ENCODE data around the gene KAZN.

The KAZN gene

DNA sequence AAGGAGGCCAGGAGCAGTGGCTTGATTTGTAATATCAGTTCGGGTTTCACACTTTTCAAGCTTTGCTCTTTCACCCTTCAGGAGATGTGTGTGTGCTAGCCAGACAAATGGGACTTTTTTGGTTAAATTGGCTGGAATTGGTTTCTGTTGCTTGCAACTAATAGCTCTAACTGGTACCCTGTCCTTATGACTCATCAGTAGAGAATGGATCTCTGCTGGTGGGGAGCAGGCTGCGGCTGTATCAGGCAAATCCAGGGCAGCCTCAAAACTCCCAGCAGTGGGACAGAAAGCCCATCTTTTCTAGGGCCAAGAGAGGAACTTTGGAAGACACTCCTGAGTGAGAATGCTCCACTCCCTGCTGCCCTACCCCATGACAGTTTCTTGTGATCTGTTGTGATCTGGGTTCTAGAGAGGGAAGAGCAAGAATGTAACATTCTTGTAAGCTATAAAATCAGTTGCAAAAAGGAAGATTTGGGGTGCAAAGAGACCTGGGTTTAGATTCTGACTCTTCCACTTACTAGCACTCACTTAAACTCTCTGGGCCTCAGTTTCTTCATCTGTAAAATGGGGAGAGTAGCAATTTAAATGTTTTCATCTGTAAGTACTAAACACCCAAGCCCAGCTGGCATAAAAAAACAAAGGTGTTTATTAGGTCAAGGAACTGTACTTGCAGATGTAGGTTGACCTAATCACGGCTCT lies 298.0 kb downstream of the KAZN start:
- TF ChIP-seq ZNF70 (CRISPR knock-in tag; IDR thresholded peaks at IDR 0.05) (no peak), ZNF565 (CRISPR knock-in tag; conservative IDR thresholded peaks at IDR 0.05; ENCODE audit: low read depth) (no peak), ESRRG (CRISPR knock-in tag; IDR thresholded peaks at IDR 0.05) (no peak), TOX (CRISPR knock-in tag; IDR thresholded peaks at IDR 0.05; ENCODE audit: borderline replicate concordance) (no peak), ARNTL (CRISPR knock-in tag; IDR thresholded peaks at IDR 0.05; ENCODE audit: borderline replicate concordance, low read depth) (no peak), TCF4 (CRISPR knock-in tag; IDR thresholded peaks at IDR 0.05; ENCODE audit: borderline replicate concordance) (no peak), ZC3H10 (CRISPR knock-in tag; IDR thresholded peaks at IDR 0.05) (no peak), OSR1 (CRISPR knock-in tag; IDR thresholded peaks at IDR 0.05) (no peak), GLIS3 (CRISPR knock-in tag; IDR thresholded peaks at IDR 0.05) (no peak), ZFP3 (CRISPR knock-in tag; IDR thresholded peaks at IDR 0.05) (no peak), ZNF8 (CRISPR knock-in tag; IDR thresholded peaks at IDR 0.05) (no peak), SNAI2 (CRISPR knock-in tag; IDR thresholded peaks at IDR 0.05) (no peak), RARB (CRISPR knock-in tag; IDR thresholded peaks at IDR 0.05) (no peak), BACH2 (CRISPR knock-in tag; IDR thresholded peaks at IDR 0.05; ENCODE audit: borderline replicate concordance) (no peak), CSDC2 (CRISPR knock-in tag; IDR thresholded peaks at IDR 0.05) (no peak), ZFP30 (CRISPR knock-in tag; IDR thresholded peaks at IDR 0.05) (no peak)
- TF ChIP-seq, protein P1, sequence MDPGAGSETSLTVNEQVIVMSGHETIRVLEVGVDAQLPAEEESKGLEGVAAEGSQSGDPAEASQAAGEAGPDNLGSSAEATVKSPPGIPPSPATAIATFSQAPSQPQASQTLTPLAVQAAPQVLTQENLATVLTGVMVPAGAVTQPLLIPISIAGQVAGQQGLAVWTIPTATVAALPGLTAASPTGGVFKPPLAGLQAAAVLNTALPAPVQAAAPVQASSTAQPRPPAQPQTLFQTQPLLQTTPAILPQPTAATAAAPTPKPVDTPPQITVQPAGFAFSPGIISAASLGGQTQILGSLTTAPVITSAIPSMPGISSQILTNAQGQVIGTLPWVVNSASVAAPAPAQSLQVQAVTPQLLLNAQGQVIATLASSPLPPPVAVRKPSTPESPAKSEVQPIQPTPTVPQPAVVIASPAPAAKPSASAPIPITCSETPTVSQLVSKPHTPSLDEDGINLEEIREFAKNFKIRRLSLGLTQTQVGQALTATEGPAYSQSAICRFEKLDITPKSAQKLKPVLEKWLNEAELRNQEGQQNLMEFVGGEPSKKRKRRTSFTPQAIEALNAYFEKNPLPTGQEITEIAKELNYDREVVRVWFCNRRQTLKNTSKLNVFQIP (CRISPR knock-in tag; IDR thresholded peaks at IDR 0.05; ENCODE audit: borderline replicate concordance, low read depth), result no peak
- TF ChIP-seq, protein P2, sequence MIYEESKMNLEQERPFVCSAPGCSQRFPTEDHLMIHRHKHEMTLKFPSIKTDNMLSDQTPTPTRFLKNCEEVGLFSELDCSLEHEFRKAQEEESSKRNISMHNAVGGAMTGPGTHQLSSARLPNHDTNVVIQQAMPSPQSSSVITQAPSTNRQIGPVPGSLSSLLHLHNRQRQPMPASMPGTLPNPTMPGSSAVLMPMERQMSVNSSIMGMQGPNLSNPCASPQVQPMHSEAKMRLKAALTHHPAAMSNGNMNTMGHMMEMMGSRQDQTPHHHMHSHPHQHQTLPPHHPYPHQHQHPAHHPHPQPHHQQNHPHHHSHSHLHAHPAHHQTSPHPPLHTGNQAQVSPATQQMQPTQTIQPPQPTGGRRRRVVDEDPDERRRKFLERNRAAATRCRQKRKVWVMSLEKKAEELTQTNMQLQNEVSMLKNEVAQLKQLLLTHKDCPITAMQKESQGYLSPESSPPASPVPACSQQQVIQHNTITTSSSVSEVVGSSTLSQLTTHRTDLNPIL (CRISPR knock-in tag; IDR thresholded peaks at IDR 0.05; ENCODE audit: low read depth), result no peak
- TF ChIP-seq, protein P3, sequence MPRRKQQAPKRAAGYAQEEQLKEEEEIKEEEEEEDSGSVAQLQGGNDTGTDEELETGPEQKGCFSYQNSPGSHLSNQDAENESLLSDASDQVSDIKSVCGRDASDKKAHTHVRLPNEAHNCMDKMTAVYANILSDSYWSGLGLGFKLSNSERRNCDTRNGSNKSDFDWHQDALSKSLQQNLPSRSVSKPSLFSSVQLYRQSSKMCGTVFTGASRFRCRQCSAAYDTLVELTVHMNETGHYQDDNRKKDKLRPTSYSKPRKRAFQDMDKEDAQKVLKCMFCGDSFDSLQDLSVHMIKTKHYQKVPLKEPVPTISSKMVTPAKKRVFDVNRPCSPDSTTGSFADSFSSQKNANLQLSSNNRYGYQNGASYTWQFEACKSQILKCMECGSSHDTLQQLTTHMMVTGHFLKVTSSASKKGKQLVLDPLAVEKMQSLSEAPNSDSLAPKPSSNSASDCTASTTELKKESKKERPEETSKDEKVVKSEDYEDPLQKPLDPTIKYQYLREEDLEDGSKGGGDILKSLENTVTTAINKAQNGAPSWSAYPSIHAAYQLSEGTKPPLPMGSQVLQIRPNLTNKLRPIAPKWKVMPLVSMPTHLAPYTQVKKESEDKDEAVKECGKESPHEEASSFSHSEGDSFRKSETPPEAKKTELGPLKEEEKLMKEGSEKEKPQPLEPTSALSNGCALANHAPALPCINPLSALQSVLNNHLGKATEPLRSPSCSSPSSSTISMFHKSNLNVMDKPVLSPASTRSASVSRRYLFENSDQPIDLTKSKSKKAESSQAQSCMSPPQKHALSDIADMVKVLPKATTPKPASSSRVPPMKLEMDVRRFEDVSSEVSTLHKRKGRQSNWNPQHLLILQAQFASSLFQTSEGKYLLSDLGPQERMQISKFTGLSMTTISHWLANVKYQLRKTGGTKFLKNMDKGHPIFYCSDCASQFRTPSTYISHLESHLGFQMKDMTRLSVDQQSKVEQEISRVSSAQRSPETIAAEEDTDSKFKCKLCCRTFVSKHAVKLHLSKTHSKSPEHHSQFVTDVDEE (CRISPR knock-in tag; IDR thresholded peaks at IDR 0.05), result no peak
- ATAC-seq, result peak; percentile 40; the same call in 1 of the 3 replicates

DNA sequence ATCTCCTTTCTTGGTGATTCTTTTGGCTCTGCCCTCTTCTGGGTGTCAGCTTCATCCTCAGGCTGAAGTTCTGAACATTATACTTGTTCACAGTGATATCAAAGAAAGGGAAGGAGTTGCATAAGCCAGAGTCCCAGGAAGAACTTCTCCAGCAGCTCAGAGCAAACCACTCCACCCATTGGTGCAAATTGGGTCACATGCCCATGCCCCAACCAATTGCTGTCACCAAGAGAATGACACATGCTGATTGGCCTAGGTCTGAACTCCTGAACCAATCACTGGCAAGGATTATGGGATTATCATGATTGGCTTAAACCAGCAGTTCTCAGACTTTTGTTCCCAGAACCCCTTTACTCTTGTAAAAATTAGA lies 298.6 kb downstream of the KAZN start:
- peak; percentile 42; the same call in 1 of the 3 replicates for ATAC-seq
- no peak for TF ChIP-seq ESRRG (CRISPR knock-in tag; IDR thresholded peaks at IDR 0.05)
- no peak for TF ChIP-seq PPARA (CRISPR knock-in tag; IDR thresholded peaks at IDR 0.05; ENCODE audit: borderline replicate concordance)
- TF ChIP-seq OSR1 (CRISPR knock-in tag; IDR thresholded peaks at IDR 0.05), result no peak
- TF ChIP-seq BACH2 (CRISPR knock-in tag; IDR thresholded peaks at IDR 0.05; ENCODE audit: borderline replicate concordance), result no peak
- TF ChIP-seq, protein P1 (CRISPR knock-in tag; IDR thresholded peaks at IDR 0.05; ENCODE audit: borderline replicate concordance, low read depth), result no peak

DNA sequence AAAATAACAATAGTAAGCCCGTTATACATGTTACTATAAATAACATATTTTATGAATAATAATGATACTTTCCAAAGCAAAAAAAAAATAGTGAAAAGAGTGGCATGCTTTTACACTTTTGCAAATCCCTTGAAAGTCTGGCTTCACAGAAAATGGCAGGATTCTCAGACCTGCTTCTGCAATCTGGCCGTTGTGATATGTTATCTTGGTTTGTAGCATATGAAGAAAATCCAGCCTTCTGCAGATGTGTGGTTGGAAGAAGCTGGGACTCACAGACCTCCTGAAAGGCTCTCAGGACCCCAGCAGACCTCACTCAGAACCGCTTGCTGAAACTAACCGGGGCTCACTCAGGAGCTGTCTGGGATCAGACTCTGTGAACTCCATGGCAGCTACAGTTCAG lies 299.1 kb downstream of the KAZN start:
- ATAC-seq, result no peak
- TF ChIP-seq PPARA (CRISPR knock-in tag; IDR thresholded peaks at IDR 0.05; ENCODE audit: borderline replicate concordance) (no peak), ZFP30 (CRISPR knock-in tag; IDR thresholded peaks at IDR 0.05) (no peak), ZNF565 (CRISPR knock-in tag; conservative IDR thresholded peaks at IDR 0.05; ENCODE audit: low read depth) (no peak)
- TF ChIP-seq, protein P4, sequence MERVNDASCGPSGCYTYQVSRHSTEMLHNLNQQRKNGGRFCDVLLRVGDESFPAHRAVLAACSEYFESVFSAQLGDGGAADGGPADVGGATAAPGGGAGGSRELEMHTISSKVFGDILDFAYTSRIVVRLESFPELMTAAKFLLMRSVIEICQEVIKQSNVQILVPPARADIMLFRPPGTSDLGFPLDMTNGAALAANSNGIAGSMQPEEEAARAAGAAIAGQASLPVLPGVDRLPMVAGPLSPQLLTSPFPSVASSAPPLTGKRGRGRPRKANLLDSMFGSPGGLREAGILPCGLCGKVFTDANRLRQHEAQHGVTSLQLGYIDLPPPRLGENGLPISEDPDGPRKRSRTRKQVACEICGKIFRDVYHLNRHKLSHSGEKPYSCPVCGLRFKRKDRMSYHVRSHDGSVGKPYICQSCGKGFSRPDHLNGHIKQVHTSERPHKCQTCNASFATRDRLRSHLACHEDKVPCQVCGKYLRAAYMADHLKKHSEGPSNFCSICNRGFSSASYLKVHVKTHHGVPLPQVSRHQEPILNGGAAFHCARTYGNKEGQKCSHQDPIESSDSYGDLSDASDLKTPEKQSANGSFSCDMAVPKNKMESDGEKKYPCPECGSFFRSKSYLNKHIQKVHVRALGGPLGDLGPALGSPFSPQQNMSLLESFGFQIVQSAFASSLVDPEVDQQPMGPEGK (CRISPR knock-in tag; IDR thresholded peaks at IDR 0.05; ENCODE audit: borderline replicate concordance), result no peak
